ENCODE measurements around the gene SLC6A8.

Gene SLC6A8

DNA sequence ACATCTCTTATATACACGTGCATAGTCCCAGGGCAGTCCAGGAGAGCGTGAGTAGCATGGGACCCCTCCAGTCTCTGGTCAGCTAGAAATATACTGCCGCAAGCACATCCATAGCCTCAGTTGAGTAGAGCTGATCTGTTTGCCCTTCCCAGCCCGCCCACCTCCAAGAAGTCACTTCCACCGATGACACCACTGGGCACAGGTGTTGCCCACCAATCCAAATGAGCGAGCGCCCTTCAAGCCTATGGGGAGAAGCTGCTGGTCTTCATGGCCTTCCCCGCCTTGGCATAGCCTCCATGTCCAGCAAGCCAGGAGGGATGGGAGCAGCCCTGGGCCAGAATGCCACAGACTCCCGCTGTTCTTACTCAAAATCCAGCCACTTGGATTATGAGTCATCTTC lies 30.6 kb upstream of the SLC6A8 start:
- DNase-seq (ENCODE audit: low read depth, low spot score): no peak
- H3K4me3 ChIP-seq (ENCODE audit: low read depth, low read length): no peak overlapping the region
- TF ChIP-seq, protein P1, sequence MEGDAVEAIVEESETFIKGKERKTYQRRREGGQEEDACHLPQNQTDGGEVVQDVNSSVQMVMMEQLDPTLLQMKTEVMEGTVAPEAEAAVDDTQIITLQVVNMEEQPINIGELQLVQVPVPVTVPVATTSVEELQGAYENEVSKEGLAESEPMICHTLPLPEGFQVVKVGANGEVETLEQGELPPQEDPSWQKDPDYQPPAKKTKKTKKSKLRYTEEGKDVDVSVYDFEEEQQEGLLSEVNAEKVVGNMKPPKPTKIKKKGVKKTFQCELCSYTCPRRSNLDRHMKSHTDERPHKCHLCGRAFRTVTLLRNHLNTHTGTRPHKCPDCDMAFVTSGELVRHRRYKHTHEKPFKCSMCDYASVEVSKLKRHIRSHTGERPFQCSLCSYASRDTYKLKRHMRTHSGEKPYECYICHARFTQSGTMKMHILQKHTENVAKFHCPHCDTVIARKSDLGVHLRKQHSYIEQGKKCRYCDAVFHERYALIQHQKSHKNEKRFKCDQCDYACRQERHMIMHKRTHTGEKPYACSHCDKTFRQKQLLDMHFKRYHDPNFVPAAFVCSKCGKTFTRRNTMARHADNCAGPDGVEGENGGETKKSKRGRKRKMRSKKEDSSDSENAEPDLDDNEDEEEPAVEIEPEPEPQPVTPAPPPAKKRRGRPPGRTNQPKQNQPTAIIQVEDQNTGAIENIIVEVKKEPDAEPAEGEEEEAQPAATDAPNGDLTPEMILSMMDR (IDR thresholded peaks at IDR 0.05; ENCODE audit: low read depth, low read length): no peak
- in situ Hi-C loops (cut with HindIII; ENCODE audit: low sequenced_read_pairs): no loop called here

DNA sequence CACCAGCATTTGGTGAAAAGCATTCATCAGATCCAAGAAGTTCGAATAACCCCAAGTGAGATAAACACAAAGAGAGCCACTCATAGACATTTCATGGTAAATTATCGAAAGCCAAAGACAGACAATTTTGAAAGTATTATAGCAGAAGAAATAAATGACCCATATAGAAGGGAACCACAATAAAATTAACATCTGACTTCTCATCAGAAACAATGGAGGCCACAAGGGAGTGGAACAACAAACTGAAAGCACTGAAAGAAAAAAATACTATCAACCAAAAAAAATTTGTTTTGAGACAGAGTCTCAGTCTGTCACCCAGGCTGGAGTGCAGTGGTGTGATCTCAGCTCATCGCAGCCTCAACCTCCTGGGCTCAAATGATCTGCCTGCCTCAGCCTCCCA lies 28.5 kb upstream of the SLC6A8 start:
- DNase-seq (ENCODE audit: low read depth, low spot score): no peak
- no peak overlapping the region for H3K4me3 ChIP-seq (ENCODE audit: low read depth, low read length)
- in situ Hi-C loops (cut with HindIII; ENCODE audit: low sequenced_read_pairs): no loop called here
- TF ChIP-seq, protein P1 (IDR thresholded peaks at IDR 0.05; ENCODE audit: low read depth, low read length): no peak

DNA sequence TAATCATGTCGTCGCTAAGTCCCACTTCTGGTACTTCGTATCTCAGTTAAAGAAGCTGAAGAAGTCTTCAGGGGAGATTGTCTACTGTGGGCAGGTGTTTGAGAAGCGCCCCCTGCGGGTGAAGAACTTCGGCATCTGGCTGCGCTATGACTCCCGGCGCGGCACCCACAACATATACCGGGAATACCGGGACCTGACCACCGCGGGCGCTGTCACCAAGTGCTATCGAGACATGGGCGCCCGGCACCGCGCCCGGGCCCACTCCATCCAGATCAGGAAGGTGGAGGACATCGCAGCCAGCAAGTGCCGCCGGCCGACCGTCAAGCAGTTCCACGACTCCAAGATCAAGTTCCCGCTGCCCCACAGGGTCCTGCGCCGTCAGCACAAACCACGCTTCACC lies 25.5 kb upstream of the SLC6A8 start:
- TF ChIP-seq, protein P1 (IDR thresholded peaks at IDR 0.05; ENCODE audit: low read depth, low read length): peak; percentile 41
- in situ Hi-C loops (cut with HindIII; ENCODE audit: low sequenced_read_pairs): no loop called here
- DNase-seq (ENCODE audit: low read depth, low spot score): no peak
- H3K4me3 ChIP-seq (ENCODE audit: low read depth, low read length): no peak overlapping the region

DNA sequence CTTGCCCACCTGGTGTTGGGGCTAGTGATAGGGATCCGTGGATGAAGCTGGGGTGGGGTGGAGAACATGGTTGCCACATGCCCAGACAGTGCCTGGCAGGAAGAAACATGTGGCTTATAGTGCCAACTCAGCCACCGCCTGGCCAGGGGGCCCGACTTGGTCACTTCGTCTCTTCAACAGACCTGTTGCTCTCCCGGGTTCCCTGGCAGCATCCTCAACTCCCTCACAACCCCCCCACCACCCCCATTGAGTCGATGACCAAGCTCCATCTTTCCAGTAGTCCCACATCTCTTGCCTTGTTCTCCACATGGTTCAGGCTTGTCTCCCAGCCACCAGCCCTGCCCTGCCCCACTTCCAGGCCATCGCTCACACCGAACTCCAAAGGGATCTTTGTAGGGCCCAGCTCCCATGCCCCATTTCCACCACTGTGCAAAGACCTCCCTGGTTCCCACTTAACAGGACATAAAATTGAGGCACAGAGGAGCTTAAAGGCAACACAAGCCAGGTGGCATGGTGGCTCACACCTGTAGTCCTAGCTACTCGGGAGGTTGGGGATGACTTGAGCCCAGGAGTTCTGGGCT lies 21.9 kb upstream of the SLC6A8 start:
- TF ChIP-seq, protein P1 (IDR thresholded peaks at IDR 0.05; ENCODE audit: low read depth, low read length): no peak
- no peak overlapping the region for H3K4me3 ChIP-seq (ENCODE audit: low read depth, low read length)
- in situ Hi-C loops (cut with HindIII; ENCODE audit: low sequenced_read_pairs): no loop called here
- DNase-seq (ENCODE audit: low read depth, low spot score): no peak

DNA sequence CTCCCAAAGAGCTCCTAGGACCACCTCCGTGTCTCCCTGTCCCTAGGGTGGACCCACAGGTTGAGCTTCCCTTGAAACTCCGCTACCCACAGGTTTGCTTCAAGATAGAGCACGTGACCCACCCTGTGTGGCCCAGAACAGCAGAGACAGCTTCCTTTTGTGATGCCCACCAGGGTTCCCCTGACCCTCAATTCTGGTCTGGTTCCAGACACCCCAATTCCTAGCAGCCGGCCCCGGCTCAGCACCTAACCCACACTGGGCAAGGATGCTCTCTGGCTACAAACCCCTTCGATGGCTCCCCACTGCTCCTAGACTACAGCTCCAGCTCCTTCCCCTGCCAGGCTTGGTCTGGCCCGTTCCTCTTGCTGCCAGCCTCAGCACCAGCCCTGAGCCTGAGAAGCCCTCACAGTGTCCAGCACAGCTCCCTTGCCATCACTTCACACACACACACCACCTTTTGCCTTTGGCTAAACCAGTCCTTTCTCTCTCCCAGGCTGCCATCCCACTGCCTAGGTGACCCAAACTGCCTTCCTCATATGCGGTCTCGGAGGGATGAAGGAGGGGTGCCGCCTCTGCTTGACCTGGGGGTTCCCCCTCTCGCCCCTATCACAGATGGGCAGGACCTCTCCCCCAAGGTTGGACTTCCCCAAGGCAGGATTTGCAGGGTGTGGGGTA lies 20.3 kb upstream of the SLC6A8 start:
- TF ChIP-seq, protein P1 (IDR thresholded peaks at IDR 0.05; ENCODE audit: low read depth, low read length): no peak
- in situ Hi-C loops (cut with HindIII; ENCODE audit: low sequenced_read_pairs): no loop called here
- H3K4me3 ChIP-seq (ENCODE audit: low read depth, low read length): no peak overlapping the region
- DNase-seq (ENCODE audit: low read depth, low spot score): no peak

DNA sequence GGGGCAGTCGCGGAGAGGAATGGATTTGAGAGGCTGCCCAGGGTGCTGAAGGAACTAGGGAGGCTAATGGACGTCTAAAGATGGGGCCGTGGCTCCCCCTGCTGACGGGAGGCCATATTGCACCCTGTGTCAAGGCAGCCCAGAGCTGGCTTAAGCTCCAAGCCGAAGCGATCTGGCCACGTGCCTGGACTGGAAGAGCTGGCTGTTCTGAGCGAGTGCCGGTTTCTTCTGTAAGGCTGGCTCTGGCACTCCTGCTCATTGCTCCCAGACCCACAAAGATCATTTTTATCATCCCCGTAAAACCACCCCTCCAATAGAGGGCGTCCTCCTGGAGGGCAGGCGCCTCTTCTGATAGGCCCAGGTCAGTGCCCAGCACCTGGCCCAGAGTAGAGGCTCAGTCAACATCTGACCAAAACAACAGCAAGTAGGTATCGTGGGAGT lies 19.8 kb upstream of the SLC6A8 start:
- TF ChIP-seq, protein P1 (IDR thresholded peaks at IDR 0.05; ENCODE audit: low read depth, low read length): peak; percentile 75
- H3K4me3 ChIP-seq (ENCODE audit: low read depth, low read length): no peak overlapping the region
- in situ Hi-C loops (cut with HindIII; ENCODE audit: low sequenced_read_pairs): no loop called here
- peak; percentile 72 for DNase-seq (ENCODE audit: low read depth, low spot score)
